K562 (cell line): Measurements from ENCODE around the gene EHD3.

Source experiments
- BCL6 ChIP-seq: fragments of 250-450 bp; sonication (Bioruptor Pico); IDR thresholded peaks from 2 replicates; pipeline ENCODE4 v1.4.0; 2020
- CC2D1A ChIP-seq: fragments of 450-650 bp; IDR thresholded peaks from 2 replicates; pipeline ENCODE4 v1.6.1; 2017; ENCODE audit warnings: mild to moderate bottlenecking
- EGR1 ChIP-seq: fragments of 450-650 bp; conservative IDR thresholded peaks from 2 replicates; pipeline ENCODE4 v1.6.1; 2017; ENCODE audit warnings: mild to moderate bottlenecking
- HDGF ChIP-seq: fragments of 450-650 bp; IDR thresholded peaks from 2 replicates; pipeline ENCODE4 v1.6.1; 2016
- MLLT1 ChIP-seq, 2 experiments: fragments of 450-650 bp; IDR thresholded peaks; 2 replicates each; pipeline ENCODE4 v1.6.1; 2016
- NBN ChIP-seq: fragments of 450-650 bp; IDR thresholded peaks from 2 replicates; pipeline ENCODE4 v1.6.1; 2016; ENCODE audit warnings: low read depth, mild to moderate bottlenecking
- RBBP5 ChIP-seq: fragments of 200-600 bp; sonication (generic); IDR thresholded peaks from 2 replicates; pipeline ENCODE4 v1.6.1; 2012; ENCODE audit warnings: borderline replicate concordance, mild to moderate bottlenecking, low read length, control low read depth, inconsistent platforms; ENCODE audit not compliant: insufficient read depth, poor library complexity, severe bottlenecking
- SNIP1 ChIP-seq: fragments of 450-650 bp; IDR thresholded peaks from 2 replicates; pipeline ENCODE4 v1.7.1; 2017; ENCODE audit warnings: low read depth, mild to moderate bottlenecking
- YY1 ChIP-seq, 3 experiments: IDR thresholded peaks; 2 replicates each; pipeline ENCODE4 v1.6.1; 2011; ENCODE audit warnings: low read length in 2 of 3, mild to moderate bottlenecking in 2 of 3, moderate library complexity in 2 of 3, borderline replicate concordance in 1 of 3, control low read depth in 1 of 3, low read depth in 1 of 3; ENCODE audit not compliant: insufficient read depth in 3 of 3, insufficient replicate concordance in 2 of 3, control insufficient read depth in 1 of 3, insufficient read length in 1 of 3; ENCODE audit errors: extremely low read depth in 1 of 3
- ZZZ3 ChIP-seq: fragments of 450-650 bp; IDR thresholded peaks from 2 replicates; pipeline ENCODE4 v1.6.1; 2016; ENCODE audit warnings: antibody characterized with exemption, mild to moderate bottlenecking, moderate library complexity
- TF ChIP-seq, protein P1 (sequence below): fragments of 250-450 bp; sonication (Bioruptor Pico); IDR thresholded peaks from 2 replicates; pipeline ENCODE4 v1.5.0; 2021; ENCODE audit warnings: mild to moderate bottlenecking, borderline replicate concordance
- TF ChIP-seq, protein P2 (sequence below), 3 experiments: IDR thresholded peaks in 2 of 3; conservative IDR thresholded peaks in 1 of 3; 2 replicates each; pipeline ENCODE4 v1.5.1; 2011 to 2012; ENCODE audit warnings: low read length in 3 of 3, mild to moderate bottlenecking in 3 of 3, control low read depth in 2 of 3, improper control_type of control experiment in 1 of 3, inconsistent platforms in 1 of 3, low read depth in 1 of 3, mixed read lengths in 1 of 3, moderate library complexity in 1 of 3; ENCODE audit not compliant: insufficient read depth in 2 of 3

- TF ChIP-seq CC2D1A (no peak), HDGF (no peak), MLLT1 (IDR thresholded peaks at IDR 0.05) (no peak), NBN (no peak), YY1 (IDR thresholded peaks at IDR 0.05; ENCODE audit: borderline replicate concordance in 1 of 3, control insufficient read depth in 1 of 3, extremely low read depth in 1 of 3, insufficient read depth in 3 of 3, insufficient read length in 1 of 3, insufficient replicate concordance in 2 of 3, low read depth in 1 of 3, low read length in 2 of 3) (no peak), ZZZ3 (no peak), SNIP1 (no peak), RBBP5 (no peak), BCL6 (no peak), EGR1 (no peak)
- TF ChIP-seq, protein P1, sequence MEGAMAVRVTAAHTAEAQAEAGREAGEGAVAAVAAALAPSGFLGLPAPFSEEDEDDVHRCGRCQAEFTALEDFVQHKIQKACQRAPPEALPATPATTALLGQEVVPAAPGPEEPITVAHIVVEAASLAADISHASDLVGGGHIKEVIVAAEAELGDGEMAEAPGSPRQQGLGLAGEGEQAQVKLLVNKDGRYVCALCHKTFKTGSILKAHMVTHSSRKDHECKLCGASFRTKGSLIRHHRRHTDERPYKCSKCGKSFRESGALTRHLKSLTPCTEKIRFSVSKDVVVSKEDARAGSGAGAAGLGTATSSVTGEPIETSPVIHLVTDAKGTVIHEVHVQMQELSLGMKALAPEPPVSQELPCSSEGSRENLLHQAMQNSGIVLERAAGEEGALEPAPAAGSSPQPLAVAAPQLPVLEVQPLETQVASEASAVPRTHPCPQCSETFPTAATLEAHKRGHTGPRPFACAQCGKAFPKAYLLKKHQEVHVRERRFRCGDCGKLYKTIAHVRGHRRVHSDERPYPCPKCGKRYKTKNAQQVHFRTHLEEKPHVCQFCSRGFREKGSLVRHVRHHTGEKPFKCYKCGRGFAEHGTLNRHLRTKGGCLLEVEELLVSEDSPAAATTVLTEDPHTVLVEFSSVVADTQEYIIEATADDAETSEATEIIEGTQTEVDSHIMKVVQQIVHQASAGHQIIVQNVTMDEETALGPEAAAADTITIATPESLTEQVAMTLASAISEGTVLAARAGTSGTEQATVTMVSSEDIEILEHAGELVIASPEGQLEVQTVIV (CRISPR knock-in tag), result no peak
- TF ChIP-seq, protein P2, sequence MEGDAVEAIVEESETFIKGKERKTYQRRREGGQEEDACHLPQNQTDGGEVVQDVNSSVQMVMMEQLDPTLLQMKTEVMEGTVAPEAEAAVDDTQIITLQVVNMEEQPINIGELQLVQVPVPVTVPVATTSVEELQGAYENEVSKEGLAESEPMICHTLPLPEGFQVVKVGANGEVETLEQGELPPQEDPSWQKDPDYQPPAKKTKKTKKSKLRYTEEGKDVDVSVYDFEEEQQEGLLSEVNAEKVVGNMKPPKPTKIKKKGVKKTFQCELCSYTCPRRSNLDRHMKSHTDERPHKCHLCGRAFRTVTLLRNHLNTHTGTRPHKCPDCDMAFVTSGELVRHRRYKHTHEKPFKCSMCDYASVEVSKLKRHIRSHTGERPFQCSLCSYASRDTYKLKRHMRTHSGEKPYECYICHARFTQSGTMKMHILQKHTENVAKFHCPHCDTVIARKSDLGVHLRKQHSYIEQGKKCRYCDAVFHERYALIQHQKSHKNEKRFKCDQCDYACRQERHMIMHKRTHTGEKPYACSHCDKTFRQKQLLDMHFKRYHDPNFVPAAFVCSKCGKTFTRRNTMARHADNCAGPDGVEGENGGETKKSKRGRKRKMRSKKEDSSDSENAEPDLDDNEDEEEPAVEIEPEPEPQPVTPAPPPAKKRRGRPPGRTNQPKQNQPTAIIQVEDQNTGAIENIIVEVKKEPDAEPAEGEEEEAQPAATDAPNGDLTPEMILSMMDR (IDR thresholded peaks at IDR 0.05 in 2 of 3, conservative IDR thresholded peaks at IDR 0.05 in 1 of 3; ENCODE audit: insufficient read depth in 2 of 3, low read depth in 1 of 3, low read length in 3 of 3), result no peak
Observed at GRCh38 chr2:31314761-31315160, 80.8 kb downstream of the EHD3 start.
